SU-DHL-6 (cell line): ENCODE results near the gene CLTCL1.

Experiments used
- CTCF ChIP-seq: fragments of 200-600 bp; sonication (generic); IDR thresholded peaks from one replicate; pipeline ENCODE4 v1.5.1; 2017; ENCODE audit warnings: antibody characterized with exemption, mild to moderate bottlenecking, low read length, moderate library complexity; ENCODE audit not compliant: insufficient read depth, poor library complexity, severe bottlenecking
- EZH2phosphoT487 ChIP-seq: fragments of 200-600 bp; sonication (generic), shearing (Covaris generic); conservative IDR thresholded peaks from 2 replicates; pipeline ENCODE4 v1.6.1; 2018; ENCODE audit warnings: mild to moderate bottlenecking, antibody characterized with exemption, low read length, moderate library complexity, mixed read lengths

GRCh38 chr22:19265779-19266178, 25.7 kb downstream of the CLTCL1 start:
- TF ChIP-seq CTCF: no peak
- TF ChIP-seq EZH2phosphoT487: no peak
